Motor neuron (in vitro differentiated cells): Measurements from ENCODE around the gene LRRFIP2. TPM values are rescaled to one million over a fixed set of nuclear protein-coding genes. Genes with fewer than 3 reads are reported as not detected.
"Not testable (repeated sequence)": the region's sequence is repeated elsewhere in the genome, so short reads cannot be mapped to it uniquely, and the experiment has no call there.

Experiments used
- ATAC-seq, 8 experiments: fragments of 200-7000 bp; cut with Tn5 transposase; replicated peaks in 6 of 8; 2 replicates each; pipeline ENCODE4 v1.8.0; 2021; ENCODE audit warnings: mild to moderate bottlenecking in 8 of 8, moderate library complexity in 8 of 8
- H3K27ac ChIP-seq, 2 donors: fragments of 250-450 bp; sonication (Bioruptor Pico); 2 replicates each; pipeline ENCODE4 v1.9.0; 2021; ENCODE audit warnings: antibody characterized with exemption in 2 of 2, mild to moderate bottlenecking in 2 of 2, moderate library complexity in 1 of 2
- H3K4me1 ChIP-seq, 2 donors: fragments of 250-450 bp; sonication (Bioruptor Pico); replicated peaks in 1 of 2; 2 replicates each; pipeline ENCODE4 v1.6.1; 2021; ENCODE audit warnings: antibody characterized with exemption in 2 of 2, mild to moderate bottlenecking in 2 of 2, moderate library complexity in 1 of 2
- H3K4me3 ChIP-seq, 5 donors: fragments of 250-450 bp; sonication (Bioruptor Pico); 2 replicates each; pipeline ENCODE4 v1.9.0; 2021; ENCODE audit warnings: antibody characterized with exemption in 5 of 5, mild to moderate bottlenecking in 5 of 5, moderate library complexity in 4 of 5
- WGBS, 10 experiments: fragments of 450-650 bp; shearing (Covaris generic); methylation state at CpG; one replicate each; pipeline ENCODE4 v1.0.0; 2022; 5-methylcytosine and 5-hydroxymethylcytosine counted together
- in situ Hi-C, 9 experiments: fragments of 400-800 bp; cut with MboI; loops; one replicate each; pipeline ENCODE4 v1.15.0; 2021; ENCODE audit warnings: low sequenced_read_pairs in 9 of 9, low pct_unique_long_range_greater_than_20kb in 2 of 9; ENCODE audit not compliant: unreplicated experiment in 9 of 9
- total RNA-seq, 8 experiments: library from RNA; unstranded; fragments of 300-600 nt; gene quantifications; 2 replicates each; pipeline versions ENCODE4 v1.2.3 to v1.2.4, GENCODE V29; 2022

The LRRFIP2 gene
- total RNA-seq, 8 experiments from 2014 or later, result 29.6 to 57.9 (median 42.7) TPM

- 86 to 100% (median 100%) methylated on average over 2 of the region's 2 CpGs; no CpG with 5 or more reads in 3 of the 10 experiments for WGBS, 10 experiments
- Histone ChIP-seq H3K4me1 (no peaks in the 10 kb centered on the region), H3K27ac (no peak overlapping the region), H3K4me3 (no peak overlapping the region)
- in situ Hi-C loops, result no loop called here
- no peak for ATAC-seq
These were observed 38.3 kb downstream of the LRRFIP2 start for GRCh38 chr3:37136067-37136466.

GRCh38 chr3:37135561-37135960 lies 38.8 kb downstream of the LRRFIP2 start:
- 64 to 100% (median 100%) methylated on average over 1 of the region's 1 CpG; no CpG with 5 or more reads in 2 of the 10 experiments for WGBS, 10 experiments

GRCh38 chr3:37132334-37132733 lies 42.0 kb downstream of the LRRFIP2 start:
- WGBS, 10 experiments, result 64 to 100% (median 100%) methylated on average over 1 of the region's 1 CpG; no CpG with 5 or more reads in 3 of the 10 experiments
- ATAC-seq, result no peak
- no peak overlapping the region for H3K27ac ChIP-seq
- no peaks in the 10 kb centered on the region for H3K4me1 ChIP-seq
- in situ Hi-C loops, result no loop called here
- H3K4me3 ChIP-seq, result no peak overlapping the region

More at GRCh38 chr3:37135561-37135960, 38.8 kb downstream of the LRRFIP2 start:
- no peak overlapping the region for H3K27ac ChIP-seq
- H3K4me3 ChIP-seq, result no peak overlapping the region
- ATAC-seq, result no peak
- no peaks in the 10 kb centered on the region for H3K4me1 ChIP-seq
- in situ Hi-C loops, result no loop called here

GRCh38 chr3:37131860-37132144 lies 42.6 kb downstream of the LRRFIP2 start:
- in situ Hi-C loops, result no loop called here
- H3K4me1 ChIP-seq, result no peaks in the 10 kb centered on the region
- no peak overlapping the region for H3K27ac ChIP-seq
- 35 to 100% (median 86%) methylated on average over 1 to 2 of the region's 2 CpGs; no CpG with 5 or more reads in 1 of the 10 experiments for WGBS, 10 experiments
- no peak overlapping the region for H3K4me3 ChIP-seq
- ATAC-seq, result no peak

GRCh38 chr3:37130984-37131859 lies 43.2 kb downstream of the LRRFIP2 start:
- in situ Hi-C loops, result no loop called here
- H3K27ac ChIP-seq, result no peak overlapping the region
- no peak for ATAC-seq
- no peaks in the 10 kb centered on the region for H3K4me1 ChIP-seq
- 69 to 100% (median 80%) methylated on average over 1 to 5 of the region's 5 CpGs; no CpG with 5 or more reads in 1 of the 10 experiments for WGBS, 10 experiments
- H3K4me3 ChIP-seq, result no peak overlapping the region

GRCh38 chr3:37130448-37130847 lies 43.9 kb downstream of the LRRFIP2 start:
- ATAC-seq, result no peak
- WGBS, 10 experiments, result 80 to 100% (median 97%) methylated on average over 1 to 3 of the region's 3 CpGs; no CpG with 5 or more reads in 2 of the 10 experiments
- Histone ChIP-seq H3K4me1 (no peaks in the 10 kb centered on the region), H3K4me3 (no peak overlapping the region), H3K27ac (no peak overlapping the region)
- in situ Hi-C loops, result no loop called here

GRCh38 chr3:37129871-37130270 lies 44.5 kb downstream of the LRRFIP2 start:
- in situ Hi-C loops, result no loop called here
- H3K4me3 ChIP-seq, result no peak overlapping the region
- WGBS, 10 experiments, result 29 to 100% (median 95%) methylated on average over 1 to 3 of the region's 3 CpGs; no CpG with 5 or more reads in 2 of the 10 experiments
- ATAC-seq, result no peak
- no peak overlapping the region for H3K27ac ChIP-seq
- H3K4me1 ChIP-seq, result no peaks in the 10 kb centered on the region

GRCh38 chr3:37127340-37127739 lies 47.0 kb downstream of the LRRFIP2 start:
- Histone ChIP-seq H3K27ac (no peak overlapping the region), H3K4me1 (no peaks in the 10 kb centered on the region), H3K4me3 (no peak overlapping the region)
- no peak for ATAC-seq
- in situ Hi-C loops, result no loop called here
- WGBS, 10 experiments, result 63 to 100% (median 100%) methylated on average over 1 of the region's 1 CpG; no CpG with 5 or more reads in 3 of the 10 experiments

GRCh38 chr3:37126856-37127255 lies 47.5 kb downstream of the LRRFIP2 start:
- no peak for ATAC-seq
- in situ Hi-C loops, result no loop called here

GRCh38 chr3:37125195-37126073 lies 48.9 kb downstream of the LRRFIP2 start:
- WGBS, 10 experiments, result 67 to 100% (median 100%) methylated on average over 1 of the region's 1 CpG; no CpG with 5 or more reads in 1 of the 10 experiments
- ATAC-seq, result peak in 1 of 8 experiments; percentile 73
- in situ Hi-C loops, result no loop called here
- no peaks in the 10 kb centered on the region for H3K4me1 ChIP-seq
- no peak overlapping the region for H3K27ac ChIP-seq
- H3K4me3 ChIP-seq, result no peak overlapping the region

More at GRCh38 chr3:37126856-37127255, 47.5 kb downstream of the LRRFIP2 start:
- H3K27ac ChIP-seq, result no peak overlapping the region
- no peak overlapping the region for H3K4me3 ChIP-seq
- H3K4me1 ChIP-seq, result no peaks in the 10 kb centered on the region

- in situ Hi-C loops, result no loop called here
- no peaks in the 10 kb centered on the region for H3K4me1 ChIP-seq
These were observed 49.9 kb downstream of the LRRFIP2 start for GRCh38 chr3:37124435-37124834.

GRCh38 chr3:37123292-37123691 lies 51.1 kb downstream of the LRRFIP2 start:
- in situ Hi-C loops, result no loop called here
- WGBS, 10 experiments, result 80 to 100% (median 98%) methylated on average over 1 to 5 of the region's 7 CpGs; no CpG with 5 or more reads in 4 of the 10 experiments
- H3K27ac ChIP-seq, result no peak overlapping the region
- H3K4me1 ChIP-seq, result no peaks in the 10 kb centered on the region
- H3K4me3 ChIP-seq, result no peak overlapping the region
- no peak for ATAC-seq

More at GRCh38 chr3:37124435-37124834, 49.9 kb downstream of the LRRFIP2 start:
- 30 to 100% (median 74%) methylated on average over 1 to 2 of the region's 2 CpGs; no CpG with 5 or more reads in 1 of the 10 experiments for WGBS, 10 experiments
- Histone ChIP-seq H3K27ac (no peak overlapping the region), H3K4me3 (no peak overlapping the region)
- ATAC-seq, result no peak

- in situ Hi-C loops, ATAC-seq, H3K27ac ChIP-seq, H3K4me3 ChIP-seq, H3K4me1 ChIP-seq: not testable (repeated sequence)
- WGBS, 10 experiments, result 73 to 100% (median 100%) methylated on average over 1 to 2 of the region's 6 CpGs; no CpG with 5 or more reads in 3 of the 10 experiments
These were observed 52.3 kb downstream of the LRRFIP2 start for GRCh38 chr3:37122069-37122468.
